ENCODE measurements around the gene RAPGEF5.
A peak's percentile ranks its signal among the peaks of the same experiment; 100 is the strongest.

RAPGEF5 gene

DNA sequence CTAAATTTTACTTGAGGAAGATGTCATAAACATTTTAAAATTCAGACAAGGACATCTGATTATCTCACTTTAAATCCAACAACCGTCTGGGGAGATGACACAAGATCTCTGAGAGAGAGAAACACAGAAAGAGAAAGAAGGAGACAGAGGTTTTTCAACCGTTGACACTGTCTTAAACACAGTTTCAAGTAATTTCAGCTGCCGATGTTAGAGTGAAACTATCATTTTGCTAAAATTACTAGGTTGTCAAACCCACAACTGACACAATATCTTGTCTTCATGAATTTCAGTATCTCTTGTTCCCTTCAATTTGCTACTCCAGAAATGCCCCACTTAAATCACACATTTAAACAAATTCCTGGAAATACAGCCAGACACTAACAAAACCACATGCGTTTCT is 174.8 kb downstream of the RAPGEF5 start:
- H3K4me3 ChIP-seq, result no peak overlapping the region
- in situ Hi-C loops (cut with MboI; ENCODE audit: low sequenced_read_pairs), result no loop called here
- H3K9me3 ChIP-seq, result no peaks in the 10 kb centered on the region; the same call in 1 of the 2 replicates
- no peaks in the 10 kb centered on the region for H3K27me3 ChIP-seq (ENCODE audit: low read depth)
- H3K36me3 ChIP-seq (replicated peaks), result no peaks in the 10 kb centered on the region
- peaks cover 12% of the 10 kb centered on the region for H3K4me1 ChIP-seq
- DNase-seq (ENCODE audit: low spot score in 2 of 2), result no peak

DNA sequence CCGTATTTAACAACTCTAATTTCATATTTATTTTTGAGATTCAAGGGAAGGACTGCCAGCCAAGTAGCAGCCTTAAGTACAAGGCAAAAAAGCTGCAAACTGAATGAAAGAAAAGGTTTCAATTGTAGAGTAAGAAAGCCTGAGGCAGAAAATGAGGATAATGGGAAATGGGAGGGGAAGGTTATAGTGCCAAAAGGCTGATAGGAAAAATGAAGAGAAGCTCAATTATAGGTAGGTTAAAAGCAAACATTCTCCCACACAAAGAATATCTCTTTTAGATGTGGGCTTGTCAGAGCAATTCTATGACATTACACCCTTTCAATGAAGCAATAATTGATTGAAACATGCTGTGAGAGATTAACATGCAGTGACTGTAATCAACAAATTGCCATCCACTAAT is 175.3 kb downstream of the RAPGEF5 start:
- in situ Hi-C loops (cut with MboI; ENCODE audit: low sequenced_read_pairs), result no loop called here
- Histone ChIP-seq H3K36me3 (replicated peaks) (no peaks in the 10 kb centered on the region), H3K4me1 (peaks cover 12% of the 10 kb centered on the region)

DNA sequence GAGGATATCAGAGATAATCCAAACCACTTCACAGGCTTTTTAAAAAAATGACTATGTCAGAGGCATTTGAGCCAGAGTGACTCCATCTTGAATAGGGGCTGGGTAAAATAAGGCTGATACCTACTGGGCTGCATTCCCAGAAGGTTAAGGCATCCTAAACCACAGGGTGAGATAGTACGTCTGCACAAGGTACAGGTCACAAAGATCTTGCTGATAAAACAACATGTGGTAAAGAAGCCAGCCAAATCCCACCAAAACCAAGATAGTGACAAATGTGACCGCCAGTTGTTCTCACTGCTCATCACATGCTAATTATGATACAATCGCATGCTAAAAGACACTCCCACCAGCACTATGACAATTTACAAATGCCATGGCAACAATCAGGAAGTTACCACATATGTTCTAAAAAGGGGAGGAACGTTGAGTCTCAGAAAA is 177.5 kb downstream of the RAPGEF5 start:
- Histone ChIP-seq H3K9me3 (no peaks in the 10 kb centered on the region; the same call in 1 of the 2 replicates), H3K36me3 (replicated peaks) (no peaks in the 10 kb centered on the region), H3K27me3 (ENCODE audit: low read depth) (no peaks in the 10 kb centered on the region), H3K4me1 (peaks cover 12% of the 10 kb centered on the region), H3K4me3 (no peak overlapping the region)
- in situ Hi-C loops (cut with MboI; ENCODE audit: low sequenced_read_pairs), result no loop called here
- no peak for DNase-seq (ENCODE audit: low spot score in 2 of 2)

More for the DNA sequence above, 175.3 kb downstream of the RAPGEF5 start:
- no peaks in the 10 kb centered on the region; the same call in 1 of the 2 replicates for H3K9me3 ChIP-seq
- H3K27me3 ChIP-seq (ENCODE audit: low read depth), result no peaks in the 10 kb centered on the region
- peak in 1 of 2 experiments; percentile 74 for DNase-seq (ENCODE audit: low spot score in 2 of 2)
- no peak overlapping the region for H3K4me3 ChIP-seq

DNA sequence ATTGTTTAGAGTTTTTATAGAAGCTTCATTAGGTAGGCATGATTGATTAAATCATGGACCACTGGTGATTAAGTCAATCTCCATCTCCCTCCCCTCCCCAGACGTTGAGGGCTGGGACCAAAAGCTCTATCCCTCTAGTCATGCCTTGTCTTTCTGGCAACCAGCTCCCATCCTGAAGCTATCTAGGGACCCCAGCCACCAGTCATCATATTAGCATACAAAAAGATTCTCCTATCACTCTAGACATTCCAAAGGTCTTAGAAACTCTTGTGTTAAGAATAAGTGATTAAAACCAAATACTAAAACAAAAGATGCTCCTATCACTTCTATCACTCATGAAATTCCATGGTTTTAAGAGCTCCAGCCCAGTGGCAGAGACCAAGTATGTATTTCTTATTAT is 178.2 kb downstream of the RAPGEF5 start:
- Histone ChIP-seq H3K4me1 (peaks cover 12% of the 10 kb centered on the region), H3K4me3 (no peak overlapping the region), H3K9me3 (no peaks in the 10 kb centered on the region; the same call in 1 of the 2 replicates), H3K36me3 (replicated peaks) (no peaks in the 10 kb centered on the region), H3K27me3 (ENCODE audit: low read depth) (no peaks in the 10 kb centered on the region)
- no peak for DNase-seq (ENCODE audit: low spot score in 2 of 2)
- in situ Hi-C loops (cut with MboI; ENCODE audit: low sequenced_read_pairs), result no loop called here

DNA sequence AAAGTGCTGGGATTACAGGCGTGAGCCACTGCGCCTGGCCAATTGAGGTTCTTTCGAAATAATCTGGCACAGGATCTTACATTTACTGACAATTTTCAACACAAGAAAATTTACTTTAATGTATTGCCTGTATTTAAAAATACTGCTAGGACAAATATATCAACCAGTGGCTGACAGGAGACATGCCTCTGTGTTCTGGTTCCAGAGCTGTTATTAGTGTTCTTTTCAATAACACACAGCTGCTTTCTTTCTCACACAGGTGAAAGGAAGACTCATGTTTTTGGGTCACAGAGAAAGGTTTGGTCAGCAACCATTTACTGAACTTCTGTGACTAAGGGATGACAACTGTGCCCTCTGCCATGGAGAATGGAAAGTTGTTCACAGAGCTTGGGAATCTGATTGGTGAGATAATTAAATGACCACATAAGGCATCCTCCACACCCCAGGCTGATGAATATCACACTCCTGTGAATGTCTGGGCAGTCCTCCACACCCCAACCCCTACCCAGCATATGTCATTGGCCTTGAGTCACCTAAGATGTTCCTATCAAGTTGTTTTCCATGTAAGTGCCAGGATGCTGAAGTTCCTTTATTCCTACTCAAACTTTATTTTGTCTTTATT is 180.1 kb downstream of the RAPGEF5 start:
- in situ Hi-C loops (cut with MboI; ENCODE audit: low sequenced_read_pairs), result no loop called here
- Histone ChIP-seq H3K9me3 (no peaks in the 10 kb centered on the region; the same call in 1 of the 2 replicates), H3K27me3 (ENCODE audit: low read depth) (no peaks in the 10 kb centered on the region), H3K4me3 (no peak overlapping the region), H3K4me1 (peaks cover 8% of the 10 kb centered on the region), H3K36me3 (replicated peaks) (no peaks in the 10 kb centered on the region)
- DNase-seq (ENCODE audit: low spot score in 2 of 2), result no peak

DNA sequence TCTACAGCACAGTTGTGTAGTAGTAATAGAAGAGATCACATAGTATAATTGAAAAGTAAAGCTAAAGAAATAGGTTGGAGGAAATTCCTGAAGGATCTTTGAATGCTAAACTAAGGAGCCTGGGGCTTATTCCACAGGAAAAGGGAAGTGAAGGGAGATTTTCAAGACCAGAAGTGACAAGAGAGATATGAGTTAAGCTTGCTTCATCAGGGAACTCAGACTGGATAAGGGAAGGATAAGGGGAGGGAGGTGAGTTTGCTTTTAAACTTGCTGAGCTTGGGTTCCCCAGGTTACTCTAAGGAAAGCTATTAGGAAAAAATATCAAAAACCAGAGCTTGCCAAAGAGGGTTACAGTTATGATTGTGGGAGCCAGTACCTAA is 182.4 kb downstream of the RAPGEF5 start:
- Histone ChIP-seq H3K27me3 (ENCODE audit: low read depth) (no peaks in the 10 kb centered on the region), H3K9me3 (no peaks in the 10 kb centered on the region), H3K4me1 (no peaks in the 10 kb centered on the region), H3K4me3 (no peak overlapping the region), H3K36me3 (replicated peaks) (no peaks in the 10 kb centered on the region)
- in situ Hi-C loops (cut with MboI; ENCODE audit: low sequenced_read_pairs), result no loop called here
- DNase-seq (ENCODE audit: low spot score in 2 of 2), result no peak

DNA sequence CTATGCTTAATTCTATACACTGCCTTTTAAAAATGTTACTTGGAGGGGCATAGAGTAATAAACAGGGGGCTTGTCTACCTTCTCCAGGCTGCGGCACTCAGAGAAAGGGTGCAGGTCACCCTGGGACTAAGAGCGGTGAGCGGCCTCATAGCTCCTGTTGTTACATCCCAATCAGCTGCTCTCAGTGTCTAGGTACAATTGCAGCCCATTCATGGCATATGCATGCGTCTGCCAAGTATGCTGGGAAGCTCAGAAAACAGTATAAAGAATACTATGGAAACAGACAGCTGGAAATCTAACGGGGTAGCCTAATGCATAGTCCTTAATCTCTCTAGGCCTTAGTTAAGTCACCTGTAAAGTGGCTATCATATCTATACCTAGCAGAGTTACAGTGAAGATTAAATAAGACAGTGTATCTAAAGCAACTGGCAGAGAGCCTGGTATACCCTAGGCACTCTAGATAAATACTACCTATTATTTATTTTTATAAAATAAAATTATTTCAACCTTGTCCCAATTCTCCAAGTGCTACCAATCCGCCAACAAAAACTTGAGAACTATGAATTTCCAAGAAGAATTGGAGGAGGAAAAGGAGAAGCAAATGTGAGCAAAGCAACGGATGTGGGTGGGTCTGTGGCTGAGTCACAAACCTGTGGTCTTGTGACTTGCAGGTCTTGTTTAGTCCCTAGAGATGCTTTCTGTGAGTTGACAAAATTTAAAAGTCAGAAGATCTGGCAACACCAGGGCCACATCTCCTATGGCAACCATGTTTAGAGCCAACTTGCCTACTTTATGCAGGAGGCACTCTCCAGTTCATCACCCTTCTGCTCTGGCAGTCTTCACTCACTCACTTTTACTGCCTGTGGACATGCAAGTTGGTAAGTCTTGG is 183.0 kb downstream of the RAPGEF5 start:
- H3K4me3 ChIP-seq, result no peak overlapping the region
- no peaks in the 10 kb centered on the region for H3K4me1 ChIP-seq

DNA sequence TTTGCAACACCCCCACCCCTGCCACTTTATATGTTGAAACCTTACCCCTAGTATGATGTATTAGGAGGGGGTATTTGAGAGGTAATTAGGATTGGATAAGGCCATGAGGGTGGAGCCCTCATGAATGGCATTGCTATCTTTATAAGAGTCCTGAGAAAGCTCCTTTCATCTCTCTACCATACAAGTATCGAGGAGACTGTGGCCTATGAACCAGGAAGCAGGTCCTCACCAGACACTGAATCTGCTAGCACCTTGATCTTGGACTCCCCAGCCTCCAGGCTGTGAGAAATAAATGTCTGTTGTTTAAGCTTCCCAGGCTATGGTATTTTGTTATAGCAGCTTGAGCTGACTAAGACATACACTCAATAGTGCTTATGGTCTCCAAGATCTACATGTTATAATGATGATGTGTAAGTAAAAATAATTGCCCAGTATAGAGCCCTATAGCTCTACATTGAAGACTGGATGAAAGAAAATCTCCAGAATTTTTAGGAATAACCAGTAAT is 188.8 kb downstream of the RAPGEF5 start:
- Histone ChIP-seq H3K4me3 (no peak overlapping the region), H3K9me3 (no peaks in the 10 kb centered on the region), H3K27me3 (ENCODE audit: low read depth) (no peaks in the 10 kb centered on the region), H3K36me3 (replicated peaks) (no peaks in the 10 kb centered on the region), H3K4me1 (no peaks in the 10 kb centered on the region)
- no peak for DNase-seq (ENCODE audit: low spot score in 2 of 2)
- in situ Hi-C loops (cut with MboI; ENCODE audit: low sequenced_read_pairs), result no loop called here

More for the DNA sequence above, 183.0 kb downstream of the RAPGEF5 start:
- no peaks in the 10 kb centered on the region for H3K36me3 ChIP-seq (replicated peaks)
- no peaks in the 10 kb centered on the region for H3K9me3 ChIP-seq
- H3K27me3 ChIP-seq (ENCODE audit: low read depth), result no peaks in the 10 kb centered on the region
- in situ Hi-C loops (cut with MboI; ENCODE audit: low sequenced_read_pairs), result no loop called here
- no peak for DNase-seq (ENCODE audit: low spot score in 2 of 2)

DNA sequence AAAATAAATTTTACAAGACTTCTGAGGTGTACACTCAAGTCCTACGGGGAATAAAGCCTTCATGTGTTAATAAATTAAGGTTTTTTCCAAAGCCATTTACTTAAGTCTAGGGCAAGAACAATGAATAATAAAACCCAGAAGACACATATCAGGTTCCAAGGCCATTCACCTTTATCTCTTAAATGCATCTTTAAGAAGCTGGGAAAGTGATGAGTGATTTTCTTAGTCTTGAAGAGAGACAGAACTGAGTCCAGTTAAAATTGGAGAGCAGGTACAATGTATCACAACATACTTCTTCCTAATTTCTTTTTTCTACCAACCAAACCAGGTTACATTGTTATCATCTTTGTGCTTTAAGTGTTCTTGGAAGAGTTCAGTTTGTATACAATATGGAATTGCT is 189.5 kb downstream of the RAPGEF5 start:
- H3K27me3 ChIP-seq (ENCODE audit: low read depth), result no peaks in the 10 kb centered on the region
- no peaks in the 10 kb centered on the region for H3K9me3 ChIP-seq
- in situ Hi-C loops (cut with MboI; ENCODE audit: low sequenced_read_pairs), result no loop called here
- no peaks in the 10 kb centered on the region for H3K4me1 ChIP-seq
- H3K4me3 ChIP-seq, result no peak overlapping the region
- peak in 1 of 2 experiments; percentile 15 for DNase-seq (ENCODE audit: low spot score in 2 of 2)
- no peaks in the 10 kb centered on the region for H3K36me3 ChIP-seq (replicated peaks)

DNA sequence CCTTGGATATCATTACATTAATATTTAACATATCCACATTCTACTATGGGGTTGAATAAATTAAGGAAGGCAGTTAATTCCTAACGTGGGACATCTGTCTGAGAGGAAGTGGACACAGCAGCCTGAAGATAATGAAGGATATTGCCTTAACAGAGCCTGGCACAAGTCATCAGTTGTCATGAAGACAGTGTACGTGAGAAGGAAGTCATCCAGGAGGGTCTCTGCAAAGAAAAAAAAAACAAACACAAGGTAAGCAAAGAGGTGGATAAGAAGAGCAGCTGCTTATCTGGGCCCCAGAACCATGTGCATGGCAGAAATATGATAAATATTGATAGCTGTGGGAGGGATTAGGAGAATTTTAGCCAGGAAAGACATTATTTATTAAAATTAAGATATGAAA is 190.0 kb downstream of the RAPGEF5 start:
- Histone ChIP-seq H3K4me3 (no peak overlapping the region), H3K9me3 (no peaks in the 10 kb centered on the region), H3K4me1 (no peaks in the 10 kb centered on the region), H3K27me3 (ENCODE audit: low read depth) (no peaks in the 10 kb centered on the region), H3K36me3 (replicated peaks) (no peaks in the 10 kb centered on the region)
- in situ Hi-C loops (cut with MboI; ENCODE audit: low sequenced_read_pairs), result no loop called here
- DNase-seq (ENCODE audit: low spot score in 2 of 2), result no peak

DNA sequence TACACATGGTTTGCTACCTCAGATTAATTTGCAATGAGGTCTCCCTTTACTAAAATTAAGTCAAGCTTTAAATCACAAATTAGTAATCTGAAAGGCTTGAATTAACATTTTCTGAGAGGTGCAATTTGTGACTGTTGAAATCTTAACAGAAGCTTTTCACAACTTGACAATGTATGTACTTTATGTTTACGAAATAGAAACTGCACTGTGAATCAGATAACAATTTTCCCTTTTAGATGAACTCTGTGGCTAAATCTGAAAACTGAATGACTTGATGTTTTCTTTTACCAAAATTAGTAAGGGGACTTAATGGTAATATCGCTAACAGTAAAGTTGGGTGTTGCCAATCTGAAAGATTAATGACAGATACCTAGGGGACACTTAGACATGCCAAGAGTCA is 197.6 kb downstream of the RAPGEF5 start:
- Histone ChIP-seq H3K36me3 (replicated peaks) (no peaks in the 10 kb centered on the region), H3K4me1 (peaks cover 3% of the 10 kb centered on the region), H3K4me3 (no peak overlapping the region), H3K9me3 (no peaks in the 10 kb centered on the region), H3K27me3 (ENCODE audit: low read depth) (no peaks in the 10 kb centered on the region)
- in situ Hi-C loops (cut with MboI; ENCODE audit: low sequenced_read_pairs), result no loop called here
- no peak for DNase-seq (ENCODE audit: low spot score in 2 of 2)

DNA sequence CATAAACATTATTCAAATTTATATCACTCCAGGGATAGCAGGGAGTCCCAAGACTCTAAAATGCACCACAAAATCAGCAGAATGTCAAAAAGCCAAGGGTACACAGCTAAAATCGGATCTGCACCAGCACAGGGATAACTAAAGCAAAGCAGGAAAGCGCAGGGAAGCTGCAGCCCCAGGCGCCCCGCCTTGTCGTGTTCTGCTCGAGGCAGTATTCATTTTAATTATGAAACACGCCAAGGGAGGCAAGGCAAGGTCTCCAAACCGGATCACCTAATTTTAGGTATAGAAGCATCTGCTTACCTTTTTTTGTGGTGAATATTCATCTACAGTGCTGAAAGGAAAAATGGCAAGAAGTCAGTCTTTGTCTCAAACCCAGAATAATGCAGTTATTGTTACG is 199.4 kb downstream of the RAPGEF5 start:
- Histone ChIP-seq H3K36me3 (replicated peaks) (no peaks in the 10 kb centered on the region), H3K27me3 (ENCODE audit: low read depth) (no peaks in the 10 kb centered on the region), H3K4me3 (no peak overlapping the region), H3K4me1 (peaks cover 16% of the 10 kb centered on the region), H3K9me3 (no peaks in the 10 kb centered on the region)
- no peak for DNase-seq (ENCODE audit: low spot score in 2 of 2)
- in situ Hi-C loops (cut with MboI; ENCODE audit: low sequenced_read_pairs), result no loop called here

DNA sequence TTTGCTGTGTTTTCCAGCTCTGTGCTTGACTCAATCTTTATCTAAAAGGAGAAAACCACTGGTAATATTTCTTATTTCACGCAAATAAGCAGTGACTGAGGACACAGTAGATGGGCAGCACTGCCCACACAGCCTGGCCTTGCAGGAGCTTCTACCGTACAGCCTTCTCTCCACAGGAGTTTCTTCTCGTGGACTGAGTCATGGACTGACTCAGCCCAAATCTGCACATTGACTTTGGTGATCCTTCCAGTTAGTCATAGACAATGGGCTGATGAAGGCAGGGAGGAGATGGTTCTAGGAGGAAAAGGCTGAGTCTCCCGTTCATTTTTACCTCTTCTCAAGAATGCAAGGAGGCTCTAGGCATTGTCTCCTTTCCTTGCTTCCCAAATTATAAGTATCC is 200.7 kb downstream of the RAPGEF5 start:
- H3K36me3 ChIP-seq (replicated peaks), result no peaks in the 10 kb centered on the region
- H3K27me3 ChIP-seq (ENCODE audit: low read depth), result no peaks in the 10 kb centered on the region
- H3K9me3 ChIP-seq, result no peaks in the 10 kb centered on the region
- no peak for DNase-seq (ENCODE audit: low spot score in 2 of 2)
- H3K4me1 ChIP-seq, result peaks cover 16% of the 10 kb centered on the region
- in situ Hi-C loops (cut with MboI; ENCODE audit: low sequenced_read_pairs), result no loop called here
- no peak overlapping the region for H3K4me3 ChIP-seq

DNA sequence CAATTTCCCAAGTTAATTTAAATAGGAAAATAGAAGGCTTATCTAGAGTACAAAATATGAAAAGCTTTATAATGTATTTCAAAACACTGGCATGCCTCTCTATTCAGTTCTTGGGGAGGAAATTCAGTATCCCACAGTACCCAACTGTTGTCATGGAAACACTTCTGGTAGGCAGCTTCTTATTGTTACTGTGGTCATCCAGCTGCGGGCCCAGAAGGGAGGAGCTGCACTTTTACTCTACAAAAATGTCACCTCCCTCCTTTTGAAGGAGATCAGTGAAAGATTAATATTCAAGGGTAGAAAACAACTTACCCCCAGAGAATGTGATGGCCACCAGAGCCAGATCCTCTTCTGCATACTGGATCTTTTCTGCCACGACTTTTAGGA is 202.8 kb downstream of the RAPGEF5 start:
- peak; percentile 62 to 86 for DNase-seq (ENCODE audit: low spot score in 2 of 2)
- Histone ChIP-seq H3K27me3 (ENCODE audit: low read depth) (no peaks in the 10 kb centered on the region), H3K9me3 (no peaks in the 10 kb centered on the region), H3K36me3 (replicated peaks) (no peaks in the 10 kb centered on the region), H3K4me1 (peaks cover 16% of the 10 kb centered on the region), H3K4me3 (no peak overlapping the region)
- in situ Hi-C loops (cut with MboI; ENCODE audit: low sequenced_read_pairs), result no loop called here

Measured in HAP-1 (cell line).